Measurements from ENCODE around the gene TC2N. TPM values are rescaled to one million over a fixed set of nuclear protein-coding genes. Genes with fewer than 3 reads are reported as not detected.
A peak's percentile ranks its signal among the peaks of the same experiment; 100 is the strongest.

TC2N gene
- total RNA-seq (100 to 1,000 TPM; 178 to 214 TPM), total RNA-seq (311 to 388 reads per million in 2 donors)

GRCh38 chr14:91867316-91867988 lies at the start of gene TC2N:
Gene TC2N, minus strand, starts transcription at chr14:91867536. Its CDS starts 53,767 bp downstream, at chr14:91813769.
- Mint-ChIP-seq H3K27me3 (no peaks in the 10 kb centered on the region), H3K4me1 (peaks cover 69% of the 10 kb centered on the region), H3K36me3 (ENCODE audit: low read depth) (peaks cover 2% of the 10 kb centered on the region), H3K4me3 (peak within 1 kb of the TSS; percentile 98), H3K27ac (peak within 1 kb of the TSS; percentile 100)
- H3K9me3 ChIP-seq (ENCODE audit: control insufficient read depth, low read length, poor library complexity, severe bottlenecking), result no peaks in the 10 kb centered on the region
- ATAC-seq (peak; percentile 52), DNase-seq (no peak)

- H3K9me3 ChIP-seq (ENCODE audit: control insufficient read depth, low read length, poor library complexity, severe bottlenecking), result no peaks in the 10 kb centered on the region
- DNase-seq (no peak), ATAC-seq (no peak)
- H3K4me3 Mint-ChIP-seq, result no peak overlapping the region
- peaks cover 5% of the 10 kb centered on the region for H3K27me3 Mint-ChIP-seq
- peak overlapping the region; percentile 67 for H3K27ac Mint-ChIP-seq
- H3K4me1 Mint-ChIP-seq, result peaks cover 18% of the 10 kb centered on the region
- H3K36me3 Mint-ChIP-seq (ENCODE audit: low read depth), result peaks cover 3% of the 10 kb centered on the region
These were observed 44.7 kb upstream of the TC2N start for GRCh38 chr14:91912035-91912434.

GRCh38 chr14:91911474-91912032 lies 44.2 kb upstream of the TC2N start:
- Mint-ChIP-seq H3K4me1 (peaks cover 18% of the 10 kb centered on the region), H3K27ac (peak overlapping the region; percentile 67), H3K27me3 (peaks cover 5% of the 10 kb centered on the region), H3K36me3 (ENCODE audit: low read depth) (peaks cover 3% of the 10 kb centered on the region), H3K4me3 (peak overlapping the region; percentile 28)
- peak in 2 of 3 donors; percentile 12 to 20 for DNase-seq
- H3K9me3 ChIP-seq (ENCODE audit: control insufficient read depth, low read length, poor library complexity, severe bottlenecking), result no peaks in the 10 kb centered on the region
- peak; percentile 96 for ATAC-seq

- H3K27me3 Mint-ChIP-seq, result peaks cover 5% of the 10 kb centered on the region
- DNase-seq (no peak), ATAC-seq (no peak)
- no peak overlapping the region for H3K27ac Mint-ChIP-seq
- H3K9me3 ChIP-seq (ENCODE audit: control insufficient read depth, low read length, poor library complexity, severe bottlenecking), result no peaks in the 10 kb centered on the region
- peaks cover 3% of the 10 kb centered on the region for H3K36me3 Mint-ChIP-seq (ENCODE audit: low read depth)
- H3K4me1 Mint-ChIP-seq, result peaks cover 18% of the 10 kb centered on the region
- H3K4me3 Mint-ChIP-seq, result no peak overlapping the region
These were observed 42.9 kb upstream of the TC2N start for GRCh38 chr14:91910196-91910595.

GRCh38 chr14:91906374-91906773 lies 39.0 kb upstream of the TC2N start:
- DNase-seq, result no peak
- peaks cover 3% of the 10 kb centered on the region for H3K36me3 Mint-ChIP-seq (ENCODE audit: low read depth)
- peaks cover 12% of the 10 kb centered on the region for H3K4me1 Mint-ChIP-seq
- no peak overlapping the region for H3K4me3 Mint-ChIP-seq
- H3K27me3 Mint-ChIP-seq, result peaks cover 10% of the 10 kb centered on the region
- H3K27ac Mint-ChIP-seq, result no peak overlapping the region
- no peak for ATAC-seq
- H3K9me3 ChIP-seq (ENCODE audit: control insufficient read depth, low read length, poor library complexity, severe bottlenecking), result no peaks in the 10 kb centered on the region

- H3K4me3 Mint-ChIP-seq, result no peak overlapping the region
- peaks cover 6% of the 10 kb centered on the region for H3K4me1 Mint-ChIP-seq
- no peaks in the 10 kb centered on the region for H3K9me3 ChIP-seq (ENCODE audit: control insufficient read depth, low read length, poor library complexity, severe bottlenecking)
- peaks cover 10% of the 10 kb centered on the region for H3K27me3 Mint-ChIP-seq
- no peak for DNase-seq
- H3K36me3 Mint-ChIP-seq (ENCODE audit: low read depth), result peaks cover 3% of the 10 kb centered on the region
- no peak overlapping the region for H3K27ac Mint-ChIP-seq
- no peak for ATAC-seq
These were observed 37.8 kb upstream of the TC2N start for GRCh38 chr14:91904956-91905645.

- no peak overlapping the region for H3K27ac Mint-ChIP-seq
- ATAC-seq, result no peak
- H3K27me3 Mint-ChIP-seq, result peaks cover 10% of the 10 kb centered on the region
These were observed 37.1 kb upstream of the TC2N start for GRCh38 chr14:91904483-91904882.

GRCh38 chr14:91903070-91903469 lies 35.7 kb upstream of the TC2N start:
- H3K27ac Mint-ChIP-seq, result no peak overlapping the region
- no peak for ATAC-seq
- H3K4me3 Mint-ChIP-seq, result no peak overlapping the region
- no peaks in the 10 kb centered on the region for H3K9me3 ChIP-seq (ENCODE audit: control insufficient read depth, low read length, poor library complexity, severe bottlenecking)
- H3K27me3 Mint-ChIP-seq, result peaks cover 10% of the 10 kb centered on the region
- peaks cover 2% of the 10 kb centered on the region for H3K4me1 Mint-ChIP-seq
- DNase-seq, result no peak
- H3K36me3 Mint-ChIP-seq (ENCODE audit: low read depth), result peaks cover under 1% of the 10 kb centered on the region

More at GRCh38 chr14:91904483-91904882, 37.1 kb upstream of the TC2N start:
- H3K9me3 ChIP-seq (ENCODE audit: control insufficient read depth, low read length, poor library complexity, severe bottlenecking), result no peaks in the 10 kb centered on the region
- DNase-seq, result no peak
- Mint-ChIP-seq H3K36me3 (ENCODE audit: low read depth) (peaks cover 3% of the 10 kb centered on the region), H3K4me1 (peaks cover 5% of the 10 kb centered on the region), H3K4me3 (no peak overlapping the region)

- no peaks in the 10 kb centered on the region for H3K9me3 ChIP-seq (ENCODE audit: control insufficient read depth, low read length, poor library complexity, severe bottlenecking)
- DNase-seq, result no peak
- H3K27me3 Mint-ChIP-seq, result peaks cover 7% of the 10 kb centered on the region
- H3K4me1 Mint-ChIP-seq, result peaks cover 2% of the 10 kb centered on the region
- no peak for ATAC-seq
- no peaks in the 10 kb centered on the region for H3K36me3 Mint-ChIP-seq (ENCODE audit: low read depth)
- no peak overlapping the region for H3K27ac Mint-ChIP-seq
- no peak overlapping the region for H3K4me3 Mint-ChIP-seq
These were observed 35.0 kb upstream of the TC2N start for GRCh38 chr14:91902336-91902735.

GRCh38 chr14:91901449-91902226 lies 34.3 kb upstream of the TC2N start:
- Mint-ChIP-seq H3K4me3 (no peak overlapping the region), H3K4me1 (peaks cover 4% of the 10 kb centered on the region), H3K36me3 (ENCODE audit: low read depth) (peaks cover 3% of the 10 kb centered on the region), H3K27me3 (peaks cover 5% of the 10 kb centered on the region), H3K27ac (no peak overlapping the region)
- ATAC-seq, result no peak
- DNase-seq, result no peak
- H3K9me3 ChIP-seq (ENCODE audit: control insufficient read depth, low read length, poor library complexity, severe bottlenecking), result no peaks in the 10 kb centered on the region

GRCh38 chr14:91899806-91900205 lies 32.5 kb upstream of the TC2N start:
- H3K27me3 Mint-ChIP-seq, result peaks cover 5% of the 10 kb centered on the region
- H3K4me3 Mint-ChIP-seq, result no peak overlapping the region
- ATAC-seq (no peak), DNase-seq (no peak)
- H3K27ac Mint-ChIP-seq, result no peak overlapping the region
- no peaks in the 10 kb centered on the region for H3K9me3 ChIP-seq (ENCODE audit: control insufficient read depth, low read length, poor library complexity, severe bottlenecking)
- H3K36me3 Mint-ChIP-seq (ENCODE audit: low read depth), result peaks cover 3% of the 10 kb centered on the region
- peaks cover 11% of the 10 kb centered on the region for H3K4me1 Mint-ChIP-seq

GRCh38 chr14:91899213-91899612 lies 31.9 kb upstream of the TC2N start:
- DNase-seq (no peak), ATAC-seq (no peak)
- Mint-ChIP-seq H3K36me3 (ENCODE audit: low read depth) (peaks cover 3% of the 10 kb centered on the region), H3K27me3 (peaks cover 5% of the 10 kb centered on the region), H3K27ac (no peak overlapping the region), H3K4me1 (peaks cover 11% of the 10 kb centered on the region), H3K4me3 (no peak overlapping the region)
- H3K9me3 ChIP-seq (ENCODE audit: control insufficient read depth, low read length, poor library complexity, severe bottlenecking), result no peaks in the 10 kb centered on the region

- Mint-ChIP-seq H3K27me3 (no peaks in the 10 kb centered on the region), H3K4me1 (peaks cover 15% of the 10 kb centered on the region), H3K4me3 (no peak overlapping the region), H3K36me3 (ENCODE audit: low read depth) (peaks cover 3% of the 10 kb centered on the region), H3K27ac (no peak overlapping the region)
- no peaks in the 10 kb centered on the region for H3K9me3 ChIP-seq (ENCODE audit: control insufficient read depth, low read length, poor library complexity, severe bottlenecking)
- no peak for ATAC-seq
- DNase-seq, result no peak
These were observed 31.0 kb upstream of the TC2N start for GRCh38 chr14:91898372-91898771.
